ENCODE measurements around the gene CATSPERZ.
"Not testable (repeated sequence)": the region's sequence is repeated elsewhere in the genome, so short reads cannot be mapped to it uniquely, and the experiment has no call there.

CATSPERZ gene

DNA sequence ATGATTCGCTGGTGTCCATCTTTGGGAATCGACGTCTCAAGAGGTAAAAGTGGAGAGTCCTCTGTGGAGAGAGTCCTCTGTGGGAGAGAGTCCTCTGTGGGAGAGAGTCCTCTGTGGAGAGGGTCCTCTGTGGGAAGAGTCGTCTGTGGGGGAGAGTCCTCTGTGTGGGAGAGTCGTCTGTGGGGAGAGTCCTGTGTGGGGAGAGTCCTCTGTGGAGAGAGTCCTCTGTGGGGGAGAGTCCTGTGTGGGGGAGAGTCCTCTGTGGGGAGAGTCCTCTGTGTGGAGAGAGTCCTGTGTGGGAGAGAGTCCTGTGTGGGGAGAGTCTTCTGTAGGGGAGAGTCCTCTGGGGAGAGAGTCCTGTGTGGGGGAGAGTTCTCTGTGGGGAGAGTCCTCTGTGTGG lies 20.9 kb downstream of the CATSPERZ start:
- DNase-seq: no peak

- DNase-seq: no peak
These were observed 21.4 kb downstream of the CATSPERZ start for GRCh38 chr11:64321533-64321932.

- no peak for DNase-seq
These were observed 22.7 kb downstream of the CATSPERZ start for GRCh38 chr11:64322925-64323260.

GRCh38 chr11:64323373-64323772 lies 23.2 kb downstream of the CATSPERZ start:
- no peak for DNase-seq

- not testable (repeated sequence) for DNase-seq
These were observed 23.8 kb downstream of the CATSPERZ start for GRCh38 chr11:64323984-64324383.

DNA sequence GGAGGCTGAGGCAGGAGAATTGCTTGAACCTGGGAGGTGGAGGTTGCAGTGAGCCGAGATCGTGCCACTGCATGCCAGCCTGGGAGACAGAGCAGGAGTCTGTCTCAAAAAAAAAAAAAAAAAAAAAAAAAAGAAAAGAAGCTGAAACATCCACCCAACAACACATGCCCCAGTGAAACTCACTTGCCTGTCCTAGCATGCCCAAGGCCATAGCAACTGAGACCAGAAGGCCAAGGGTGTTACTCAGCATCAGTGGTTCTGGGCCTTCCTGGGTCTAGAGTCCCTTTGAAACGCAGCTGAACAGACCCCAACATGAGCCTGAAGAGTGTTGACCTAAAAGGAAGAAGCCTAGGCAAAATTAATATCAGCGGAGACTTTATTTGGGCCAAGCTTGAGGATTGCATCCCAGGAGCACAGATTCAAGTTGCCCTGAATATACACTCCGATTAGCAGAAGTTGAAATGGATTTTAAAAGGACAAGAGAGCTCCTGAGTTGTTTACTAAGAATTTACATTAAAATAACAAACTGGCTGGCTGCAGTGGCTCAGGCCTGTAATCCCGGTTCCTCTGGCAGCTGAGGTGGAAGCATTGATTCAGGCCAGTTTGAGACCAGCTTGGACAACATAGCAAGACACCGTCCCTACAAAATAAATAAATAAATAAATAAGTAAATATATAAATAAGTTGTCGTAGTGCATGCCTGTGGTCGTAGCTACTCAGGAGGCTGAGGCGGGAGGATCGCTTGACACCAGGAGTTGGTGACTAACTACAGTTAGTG lies 24.7 kb downstream of the CATSPERZ start:
- DNase-seq: no peak

GRCh38 chr11:64327375-64327774 lies 27.2 kb downstream of the CATSPERZ start:
- DNase-seq: no peak

- no peak for DNase-seq
These were observed 27.8 kb downstream of the CATSPERZ start for GRCh38 chr11:64327993-64328392.

- DNase-seq: no peak
These were observed 30.7 kb downstream of the CATSPERZ start for GRCh38 chr11:64330888-64331287.

GRCh38 chr11:64331569-64332371 lies 31.6 kb downstream of the CATSPERZ start:
- peak; percentile 80 to 82 for DNase-seq

GRCh38 chr11:64333556-64333955 lies 33.4 kb downstream of the CATSPERZ start:
- peak; percentile 9 to 16 for DNase-seq

DNA sequence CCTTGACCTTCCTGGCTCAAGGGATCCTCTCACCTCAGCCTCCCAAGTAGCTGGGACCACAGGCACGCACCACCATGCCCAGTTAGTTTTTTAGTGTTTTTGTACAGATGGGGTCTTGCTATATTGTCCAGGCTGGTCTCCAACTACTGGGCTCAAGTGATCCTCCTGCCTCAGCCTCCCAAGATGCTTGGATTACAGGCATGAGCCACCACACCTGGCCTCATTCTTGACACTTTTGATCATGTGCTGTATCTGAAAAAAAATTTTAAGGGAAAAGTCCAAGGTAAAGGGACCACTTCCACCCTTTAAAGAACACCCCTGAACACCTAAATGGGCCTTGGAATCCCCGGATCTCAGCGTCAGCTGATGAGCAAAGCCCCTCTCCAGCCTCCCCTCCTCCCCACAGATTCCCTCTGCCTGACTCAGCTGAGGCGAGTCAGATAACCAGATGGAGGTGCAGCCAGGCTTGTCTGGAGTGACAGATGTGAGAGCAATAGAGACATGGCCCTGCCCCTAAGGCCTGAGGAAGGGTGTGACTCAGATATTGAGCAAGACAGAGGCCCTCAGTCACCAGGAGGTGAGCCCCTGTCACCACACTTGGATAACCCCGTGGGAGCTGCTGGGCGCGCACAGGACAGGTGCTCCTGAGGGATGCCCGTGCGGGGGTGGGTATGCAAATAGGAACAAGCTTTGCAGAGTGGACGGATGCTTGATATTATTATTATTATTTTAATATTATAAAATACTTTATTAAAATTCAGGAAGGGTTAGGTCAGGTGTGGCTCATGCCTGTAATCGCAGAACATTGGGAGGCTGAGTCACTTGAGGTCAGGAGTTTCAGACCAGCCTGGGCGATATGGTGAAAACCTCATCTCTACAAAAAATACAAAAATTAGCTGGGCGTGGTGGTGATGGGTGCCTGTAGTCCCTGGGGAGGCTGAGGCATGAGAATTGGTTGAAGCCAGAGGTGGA lies 34.9 kb downstream of the CATSPERZ start:
- DNase-seq: peak; percentile 88 to 91

- DNase-seq: no peak
These were observed 37.5 kb downstream of the CATSPERZ start for GRCh38 chr11:64337538-64338249.

- no peak for DNase-seq
These were observed 38.6 kb downstream of the CATSPERZ start for GRCh38 chr11:64338716-64339115.

- DNase-seq: no peak
These were observed 39.1 kb downstream of the CATSPERZ start for GRCh38 chr11:64339286-64339685.

DNA sequence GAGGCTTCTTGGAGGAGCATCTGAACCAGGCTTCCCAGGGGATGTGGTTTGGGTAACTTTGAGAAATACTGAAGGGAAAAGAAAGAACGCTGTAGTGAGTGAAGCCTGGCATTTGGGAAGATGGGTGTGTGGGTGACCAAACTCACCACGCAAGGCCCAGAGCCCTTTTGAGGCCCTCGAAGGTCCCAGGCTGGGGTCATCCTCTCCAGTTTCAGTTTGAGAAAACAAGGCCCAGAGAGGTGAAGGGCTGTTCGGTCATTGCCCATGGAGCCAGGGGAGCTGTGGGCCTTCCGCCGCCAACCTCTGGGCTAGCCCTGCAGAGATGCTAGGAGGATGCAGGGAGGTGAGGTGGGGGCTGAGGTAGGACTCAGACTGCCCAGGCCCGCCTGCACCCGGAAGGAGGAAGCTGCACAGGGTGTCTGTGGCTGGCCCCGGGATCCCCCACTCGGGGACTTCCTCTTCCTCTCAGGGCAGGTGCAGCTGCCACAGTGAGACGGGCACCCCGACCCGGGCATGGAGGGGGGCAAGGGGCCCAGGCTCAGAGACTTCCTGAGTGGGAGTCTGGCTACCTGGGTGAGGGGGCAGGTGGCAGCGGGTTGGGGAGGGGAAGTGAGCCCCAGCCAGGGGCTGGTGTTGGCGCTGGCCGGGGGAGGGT lies 39.7 kb downstream of the CATSPERZ start, which contains the start of gene CCDC88B:
Gene CCDC88B, plus strand, starts transcription at position 451 of the 655 bp plus-strand sequence. Its CDS starts 63 bp downstream, at position 514.
- DNase-seq: peak; percentile 58 to 68

- peak; percentile 42 to 59 for DNase-seq
These were observed 40.6 kb downstream of the CATSPERZ start for GRCh38 chr11:64340671-64341335.

- DNase-seq: no peak
These were observed 41.3 kb downstream of the CATSPERZ start for GRCh38 chr11:64341429-64341828.

GRCh38 chr11:64341851-64342791 lies 42.0 kb downstream of the CATSPERZ start:
- peak; percentile 79 to 87 for DNase-seq

Data from Kasumi-1 (cell line).